ENCODE results near the gene EMILIN2.

The EMILIN2 gene

GRCh38 chr18:2874765-2875164, 28.0 kb downstream of the EMILIN2 start:
- Histone ChIP-seq H3K9me3 (ENCODE audit: control insufficient read depth, insufficient read depth, low read depth, low read length) (no peaks in the 10 kb centered on the region), H3K4me3 (ENCODE audit: low read depth, low read length) (no peak overlapping the region), H3K27ac (ENCODE audit: extremely low read depth, low read depth, low read length) (no peak overlapping the region), H3K4me1 (ENCODE audit: control insufficient read depth, insufficient read depth, low read length) (no peaks in the 10 kb centered on the region), H3K36me3 (ENCODE audit: control insufficient read depth in 2 of 2, insufficient read depth in 1 of 2, low read length in 2 of 2) (no peaks in the 10 kb centered on the region)
- TF ChIP-seq ZNF600 (tag by site-specific recombination; IDR thresholded peaks at IDR 0.05) (no peak), PRDM1 (tag by site-specific recombination; IDR thresholded peaks at IDR 0.05) (peak; percentile 65)
- ChIA-PET CTCF (interaction anchor here (0.7 to 1.0 kb wide), 2 partner anchors 94 to 465 kb away, joined by 3 to 4 read pairs; no protein-coding TSS in a partner anchor), POLR2A (no interaction called here)

GRCh38 chr18:2878656-2879330, 32.0 kb downstream of the EMILIN2 start:
- Histone ChIP-seq H3K4me3 (ENCODE audit: low read depth, low read length) (no peak overlapping the region), H3K36me3 (ENCODE audit: control insufficient read depth in 2 of 2, insufficient read depth in 1 of 2, low read length in 2 of 2) (no peaks in the 10 kb centered on the region), H3K4me1 (ENCODE audit: control insufficient read depth, insufficient read depth, low read length) (no peaks in the 10 kb centered on the region), H3K9me3 (ENCODE audit: control insufficient read depth, insufficient read depth, low read depth, low read length) (no peaks in the 10 kb centered on the region), H3K27ac (ENCODE audit: extremely low read depth, low read depth, low read length) (no peak overlapping the region)
- POLR2A ChIA-PET, result no interaction called here
- CTCF ChIA-PET, result no interaction called here
- TF ChIP-seq ZNF623 (tag by site-specific recombination; IDR thresholded peaks at IDR 0.05), result no peak
- no peak for TF ChIP-seq ZNF2 (tag by site-specific recombination; IDR thresholded peaks at IDR 0.05)
- TF ChIP-seq ZNF747 (tag by site-specific recombination; IDR thresholded peaks at IDR 0.05), result no peak
- no peak for TF ChIP-seq KLF8 (tag by site-specific recombination; IDR thresholded peaks at IDR 0.05)
- no peak for TF ChIP-seq ZNF600 (tag by site-specific recombination; IDR thresholded peaks at IDR 0.05)
- TF ChIP-seq ELK4 (IDR thresholded peaks at IDR 0.05; ENCODE audit: borderline replicate concordance, low read depth, low read length), result no peak
- no peak for TF ChIP-seq CTCF (tag by site-specific recombination; IDR thresholded peaks at IDR 0.05)
- TF ChIP-seq ZNF514 (tag by site-specific recombination; IDR thresholded peaks at IDR 0.05), result no peak
- no peak for TF ChIP-seq ZNF48 (tag by site-specific recombination; IDR thresholded peaks at IDR 0.05)
- TF ChIP-seq ZBTB10 (tag by site-specific recombination; IDR thresholded peaks at IDR 0.05), result no peak
- no peak for TF ChIP-seq ZNF37A (tag by site-specific recombination; IDR thresholded peaks at IDR 0.05)
- no peak for TF ChIP-seq ZNF518A (tag by site-specific recombination; conservative IDR thresholded peaks at IDR 0.05; ENCODE audit: low read depth)
- TF ChIP-seq SALL2 (tag by site-specific recombination; IDR thresholded peaks at IDR 0.05; ENCODE audit: borderline replicate concordance), result no peak

Data from HEK293 (cell line).